ENCODE results near the gene THSD7A. TPM values are rescaled to one million over a fixed set of nuclear protein-coding genes. Genes with fewer than 3 reads are reported as not detected.

THSD7A gene
- total RNA-seq, 1 experiment from 2014 or later = not detected

GRCh38 chr7:11327633-11328032 lies 504.4 kb downstream of the THSD7A start:
- Histone ChIP-seq H3K9ac (ENCODE audit: low read length) (peak overlapping the region; percentile 35; the same call in 1 of the 2 replicates), H3K9me2 (replicated peaks; ENCODE audit: insufficient read depth, low read length) (no peaks in the 10 kb centered on the region), H4K20me1 (ENCODE audit: insufficient read depth, low read depth, low read length) (no peaks in the 10 kb centered on the region), H3K4me1 (ENCODE audit: low read length) (peaks cover 75% of the 10 kb centered on the region), H3K27ac (ENCODE audit: low read length) (peak overlapping the region; percentile 97), H3K36me3 (ENCODE audit: insufficient read depth, low read length) (peaks cover 9% of the 10 kb centered on the region; the same call in 1 of the 2 replicates), H3K4me3 (ENCODE audit: low read length) (0 out of 2 replicates have a peak overlapping the region, but pooled peaks have one; percentile 12), H3K4me2 (ENCODE audit: low read depth, low read length, poor library complexity, severe bottlenecking) (peak overlapping the region; percentile 24), H3K9me3 (ENCODE audit: low read length) (peaks cover 4% of the 10 kb centered on the region; the same call in 1 of the 2 replicates), H2AFZ (ENCODE audit: low read length) (no peak overlapping the region), H3K27me3 (ENCODE audit: low read length) (no peaks in the 10 kb centered on the region), H3K79me2 (ENCODE audit: low read length) (no peaks in the 10 kb centered on the region)
- peak; percentile 57 for DNase-seq
